Loucy (cell line): ENCODE results near the gene CUL1.

Experiments used
- EZH2phosphoT487 ChIP-seq: fragments of 200-600 bp; IDR thresholded peaks from 2 replicates; pipeline ENCODE4 v1.6.1; 2018; ENCODE audit warnings: antibody characterized with exemption, mild to moderate bottlenecking, moderate library complexity, borderline replicate concordance
- TF ChIP-seq, protein P1 (sequence below): fragments of 200-600 bp; sonication (generic); conservative IDR thresholded peaks from 2 replicates; pipeline ENCODE4 v1.5.1; 2014; ENCODE audit warnings: mild to moderate bottlenecking, antibody characterized with exemption, low read length

DNA sequence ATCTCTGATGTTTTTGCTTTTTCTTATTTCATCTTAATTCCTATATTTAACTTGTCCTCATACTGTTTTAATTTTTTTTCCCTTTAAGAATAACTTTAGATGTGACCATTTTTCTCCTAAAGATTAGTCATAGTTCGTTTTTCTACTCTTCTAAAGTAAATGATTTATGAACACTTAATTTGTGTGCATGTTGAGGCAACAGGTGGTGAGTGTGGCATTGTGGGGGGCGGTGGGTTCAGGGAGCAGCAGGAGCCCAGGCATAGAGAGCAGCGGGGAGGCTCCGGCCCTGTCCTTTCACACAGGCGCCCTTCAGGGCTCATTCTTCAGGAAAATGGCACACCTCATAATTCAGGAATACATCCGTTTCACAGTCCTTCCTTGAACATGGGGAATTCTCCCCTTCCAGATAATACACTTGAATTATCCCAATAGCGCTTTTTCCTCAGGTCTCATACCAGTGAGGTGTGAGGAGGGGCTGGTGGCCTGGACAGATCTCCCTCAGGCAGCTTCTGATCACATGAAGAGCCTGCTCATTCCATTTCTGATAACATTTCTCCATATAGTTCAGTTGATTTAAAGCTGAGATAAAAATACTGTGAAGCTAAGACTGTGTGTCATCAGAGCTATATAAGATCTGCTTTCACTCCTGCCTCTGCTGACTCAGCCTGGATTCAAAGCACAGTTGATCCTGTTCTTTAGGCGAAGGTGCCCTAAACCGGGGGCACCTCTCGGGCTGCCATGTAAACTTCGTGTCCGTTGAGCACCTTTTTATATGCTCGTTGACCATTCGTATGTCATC, 40.2 kb downstream of the CUL1 start:
- TF ChIP-seq EZH2phosphoT487, result no peak
- TF ChIP-seq, protein P1, sequence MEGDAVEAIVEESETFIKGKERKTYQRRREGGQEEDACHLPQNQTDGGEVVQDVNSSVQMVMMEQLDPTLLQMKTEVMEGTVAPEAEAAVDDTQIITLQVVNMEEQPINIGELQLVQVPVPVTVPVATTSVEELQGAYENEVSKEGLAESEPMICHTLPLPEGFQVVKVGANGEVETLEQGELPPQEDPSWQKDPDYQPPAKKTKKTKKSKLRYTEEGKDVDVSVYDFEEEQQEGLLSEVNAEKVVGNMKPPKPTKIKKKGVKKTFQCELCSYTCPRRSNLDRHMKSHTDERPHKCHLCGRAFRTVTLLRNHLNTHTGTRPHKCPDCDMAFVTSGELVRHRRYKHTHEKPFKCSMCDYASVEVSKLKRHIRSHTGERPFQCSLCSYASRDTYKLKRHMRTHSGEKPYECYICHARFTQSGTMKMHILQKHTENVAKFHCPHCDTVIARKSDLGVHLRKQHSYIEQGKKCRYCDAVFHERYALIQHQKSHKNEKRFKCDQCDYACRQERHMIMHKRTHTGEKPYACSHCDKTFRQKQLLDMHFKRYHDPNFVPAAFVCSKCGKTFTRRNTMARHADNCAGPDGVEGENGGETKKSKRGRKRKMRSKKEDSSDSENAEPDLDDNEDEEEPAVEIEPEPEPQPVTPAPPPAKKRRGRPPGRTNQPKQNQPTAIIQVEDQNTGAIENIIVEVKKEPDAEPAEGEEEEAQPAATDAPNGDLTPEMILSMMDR, result no peak
